Measurements from ENCODE around the gene PIK3CG. TPM values are rescaled to one million over a fixed set of nuclear protein-coding genes. Genes with fewer than 3 reads are reported as not detected.

Gene PIK3CG
- total RNA-seq, 1 donor from 2014 or later, result 15.7 TPM

GRCh38 chr7:106839511-106839910, 25.6 kb upstream of the PIK3CG start:
- TF ChIP-seq CTCF (IDR thresholded peaks at IDR 0.05), result no peak
- Histone ChIP-seq H3K36me3 (no peaks in the 10 kb centered on the region), H3K4me3 (no peak overlapping the region), H3K4me1 (no peaks in the 10 kb centered on the region), H3K9me3 (no peaks in the 10 kb centered on the region), H3K27ac (no peak overlapping the region), H3K27me3 (no peaks in the 10 kb centered on the region)
- intact Hi-C loops (cut with DNase I), result no loop called here
- DNase-seq (no peak), ATAC-seq (no peak)

GRCh38 chr7:106840342-106840741, 24.7 kb upstream of the PIK3CG start:
- Histone ChIP-seq H3K4me1 (no peaks in the 10 kb centered on the region), H3K27ac (no peak overlapping the region), H3K4me3 (no peak overlapping the region), H3K27me3 (no peaks in the 10 kb centered on the region), H3K9me3 (no peaks in the 10 kb centered on the region), H3K36me3 (no peaks in the 10 kb centered on the region)
- DNase-seq, result no peak
- intact Hi-C loops (cut with DNase I), result no loop called here
- TF ChIP-seq CTCF (IDR thresholded peaks at IDR 0.05), result no peak
- ATAC-seq, result no peak

- H3K4me3 ChIP-seq, result no peak overlapping the region
- TF ChIP-seq CTCF (IDR thresholded peaks at IDR 0.05), result no peak
- ATAC-seq, result no peak
- no peaks in the 10 kb centered on the region for H3K9me3 ChIP-seq
- no peak for DNase-seq
- no peak overlapping the region for H3K27ac ChIP-seq
- no peaks in the 10 kb centered on the region for H3K27me3 ChIP-seq
- intact Hi-C loops (cut with DNase I), result no loop called here
- H3K4me1 ChIP-seq, result no peaks in the 10 kb centered on the region
- no peaks in the 10 kb centered on the region for H3K36me3 ChIP-seq
Observed at GRCh38 chr7:106841896-106842390, 23.1 kb upstream of the PIK3CG start.

- no peak for TF ChIP-seq CTCF (IDR thresholded peaks at IDR 0.05)
- H3K4me3 ChIP-seq, result no peak overlapping the region
- H3K4me1 ChIP-seq, result no peaks in the 10 kb centered on the region
- no peaks in the 10 kb centered on the region for H3K36me3 ChIP-seq
- ATAC-seq (no peak), DNase-seq (no peak)
- intact Hi-C loops (cut with DNase I), result no loop called here
- H3K27me3 ChIP-seq, result no peaks in the 10 kb centered on the region
- H3K27ac ChIP-seq, result no peak overlapping the region
- no peaks in the 10 kb centered on the region for H3K9me3 ChIP-seq
Observed at GRCh38 chr7:106844279-106844997, 20.6 kb upstream of the PIK3CG start.

GRCh38 chr7:106848049-106848448, 17.0 kb upstream of the PIK3CG start:
- ATAC-seq (no peak), DNase-seq (no peak)
- intact Hi-C loops (cut with DNase I), result no loop called here
- no peak for TF ChIP-seq CTCF (IDR thresholded peaks at IDR 0.05)
- Histone ChIP-seq H3K27me3 (no peaks in the 10 kb centered on the region), H3K9me3 (no peaks in the 10 kb centered on the region), H3K4me1 (no peaks in the 10 kb centered on the region), H3K36me3 (no peaks in the 10 kb centered on the region), H3K4me3 (no peak overlapping the region), H3K27ac (no peak overlapping the region)
